Neural cell (in vitro differentiated cells): ENCODE results near the gene RPIA. TPM values are rescaled to one million over a fixed set of nuclear protein-coding genes. Genes with fewer than 3 reads are reported as not detected.

Source experiments
- H2AFZ ChIP-seq: fragments of 200-600, 300-800 bp; sonication (generic), shearing (Covaris generic); 2 replicates; pipeline ENCODE4 v1.6.0; 2014; ENCODE audit warnings: low read depth, mild to moderate bottlenecking, antibody characterized with exemption, low read length, moderate library complexity
- H3F3A ChIP-seq: fragments of 200-600 bp; shearing (Covaris generic); 2 replicates; pipeline ENCODE4 v1.6.1; 2016; ENCODE audit warnings: mild to moderate bottlenecking, moderate library complexity, mixed read lengths, antibody characterized with exemption, low read length; ENCODE audit not compliant: insufficient read depth, poor library complexity, severe bottlenecking
- H3K27ac ChIP-seq: fragments of 200-600, 300-800 bp; sonication (generic), shearing (Covaris generic); 2 replicates; pipeline ENCODE4 v1.5.1; 2014; ENCODE audit warnings: mild to moderate bottlenecking, low read length, moderate library complexity
- H3K27me3 ChIP-seq: fragments of 300-800, 200-600 bp; sonication (generic), shearing (Covaris generic); 2 replicates; pipeline ENCODE4 v1.6.0; 2014; ENCODE audit warnings: mild to moderate bottlenecking, low read depth, low read length, moderate library complexity; ENCODE audit not compliant: insufficient read depth
- H3K36me3 ChIP-seq: fragments of 300-800, 200-600 bp; sonication (generic), shearing (Covaris generic); 2 replicates; pipeline ENCODE4 v1.5.1; 2014; ENCODE audit warnings: mild to moderate bottlenecking, antibody characterized with exemption, low read length, moderate library complexity; ENCODE audit not compliant: insufficient read depth
- H3K4me2 ChIP-seq: fragments of 300-800, 200-600 bp; sonication (generic), shearing (Covaris generic); 2 replicates; pipeline ENCODE4 v1.6.0; 2014; ENCODE audit warnings: mild to moderate bottlenecking, low read length
- H3K4me3 ChIP-seq: fragments of 300-800, 200-600 bp; sonication (generic), shearing (Covaris generic); 2 replicates; pipeline ENCODE4 v1.5.1; 2014; ENCODE audit warnings: mild to moderate bottlenecking, low read length, moderate library complexity
- H3K79me2 ChIP-seq: fragments of 200-600 bp; shearing (Covaris generic); replicated peaks from 2 replicates; pipeline ENCODE4 v1.6.0; 2014; ENCODE audit warnings: mild to moderate bottlenecking, low read length, moderate library complexity; ENCODE audit not compliant: insufficient read depth
- H3K9ac ChIP-seq: fragments of 300-800, 200-600 bp; sonication (generic), shearing (Covaris generic); 2 replicates; pipeline ENCODE4 v1.6.1; 2016; ENCODE audit warnings: mild to moderate bottlenecking, low read length, mixed read lengths
- H3K9me2 ChIP-seq: fragments of 200-600 bp; shearing (Covaris generic); 2 replicates; pipeline ENCODE4 v1.6.1; 2016; ENCODE audit warnings: mild to moderate bottlenecking, low read length, mixed read lengths; ENCODE audit not compliant: insufficient read depth
- H3K9me3 ChIP-seq: fragments of 200-600, 300-800 bp; sonication (generic), shearing (Covaris generic); 2 replicates; pipeline ENCODE4 v1.6.1; 2016; ENCODE audit warnings: mild to moderate bottlenecking, mixed run types, low read length, moderate library complexity, mixed read lengths
- H4K20me1 ChIP-seq: fragments of 200-600 bp; shearing (Covaris generic); 2 replicates; pipeline ENCODE4 v1.6.1; 2016; ENCODE audit warnings: mild to moderate bottlenecking, mixed run types; ENCODE audit not compliant: insufficient read depth
- EP300 ChIP-seq: fragments of 450-650 bp; conservative IDR thresholded peaks from 2 replicates; pipeline ENCODE4 v1.6.1; 2014; ENCODE audit warnings: antibody characterized with exemption, mild to moderate bottlenecking, moderate library complexity; ENCODE audit not compliant: poor library complexity, severe bottlenecking
- EZH2 ChIP-seq: fragments of 200-600, 300-800 bp; shearing (Covaris generic), sonication (generic); IDR thresholded peaks from 2 replicates; pipeline ENCODE4 v1.6.1; 2014; ENCODE audit warnings: antibody characterized with exemption, low read length, borderline replicate concordance, mild to moderate bottlenecking; ENCODE audit not compliant: insufficient read depth, poor library complexity, severe bottlenecking
- MXI1 ChIP-seq: fragments of 450-650 bp; conservative IDR thresholded peaks from 2 replicates; pipeline ENCODE4 v1.6.1; 2014; ENCODE audit warnings: antibody characterized with exemption, mild to moderate bottlenecking; ENCODE audit not compliant: poor library complexity, severe bottlenecking
- POLR2AphosphoS5 ChIP-seq: IDR thresholded peaks from 2 replicates; pipeline ENCODE4 v1.6.1; 2012
- RAD21 ChIP-seq: fragments of 450-650 bp; conservative IDR thresholded peaks from 2 replicates; pipeline ENCODE4 v1.6.1; 2014; ENCODE audit warnings: antibody characterized with exemption, mild to moderate bottlenecking, moderate library complexity
- SMC3 ChIP-seq: fragments of 450-650 bp; conservative IDR thresholded peaks from 2 replicates; pipeline ENCODE4 v1.6.1; 2014; ENCODE audit warnings: antibody characterized with exemption, mild to moderate bottlenecking, moderate library complexity; ENCODE audit not compliant: poor library complexity
- TAF1 ChIP-seq: IDR thresholded peaks from 2 replicates; pipeline ENCODE4 v1.6.1; 2012; ENCODE audit warnings: low read depth
- polyA plus RNA-seq: library from polyadenylated mRNA; depleted of rRNA; stranded (reverse); fragments of >200 nt; gene quantifications from 2 replicates; pipeline ENCODE4 v1.2.3, GENCODE V29; 2014
- TF ChIP-seq, protein P1 (sequence below): IDR thresholded peaks from 2 replicates; pipeline ENCODE4 v1.6.1; 2012; ENCODE audit warnings: borderline replicate concordance
- TF ChIP-seq, protein P2 (sequence below): fragments of 450-650 bp; IDR thresholded peaks from 2 replicates; pipeline ENCODE4 v1.5.1; 2014; ENCODE audit warnings: antibody characterized with exemption, mild to moderate bottlenecking, moderate library complexity; ENCODE audit not compliant: poor library complexity, severe bottlenecking

The RPIA gene
- polyA plus RNA-seq, 1 donor from 2014 or later: 9.7 TPM

DNA sequence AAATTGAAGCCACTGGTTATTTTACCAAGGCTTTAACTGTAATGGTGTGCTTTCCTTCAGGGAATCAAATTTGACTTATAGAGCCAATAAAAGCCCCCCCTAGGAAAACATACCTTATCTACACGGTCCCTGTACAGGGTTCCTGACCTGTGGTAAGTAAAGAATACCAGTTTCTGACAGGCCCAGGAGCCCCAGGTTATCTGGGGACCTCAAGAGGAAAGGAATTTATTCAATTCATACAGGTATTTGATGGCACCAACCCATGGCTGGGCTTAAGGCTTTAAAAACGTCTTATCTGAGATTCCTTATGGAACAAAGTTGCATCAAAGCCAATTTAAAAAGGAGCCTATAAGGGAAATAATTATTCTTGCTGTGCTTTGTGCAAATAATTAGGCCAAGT, 7.0 kb upstream of the RPIA start:
- Histone ChIP-seq H3K9me3 (no peaks in the 10 kb centered on the region), H3K9ac (no peak overlapping the region), H3K27me3 (no peaks in the 10 kb centered on the region), H3K36me3 (no peaks in the 10 kb centered on the region), H3F3A (no peaks in the 10 kb centered on the region), H2AFZ (no peak overlapping the region), H4K20me1 (no peaks in the 10 kb centered on the region), H3K79me2 (no peaks in the 10 kb centered on the region), H3K27ac (no peak overlapping the region), H3K4me3 (no peak overlapping the region), H3K9me2 (no peaks in the 10 kb centered on the region), H3K4me2 (no peak overlapping the region)
- TF ChIP-seq EZH2 (no peak), RAD21 (no peak), MXI1 (no peak), SMC3 (no peak), EP300 (no peak), POLR2AphosphoS5 (no peak), TAF1 (no peak)
- TF ChIP-seq, protein P1, sequence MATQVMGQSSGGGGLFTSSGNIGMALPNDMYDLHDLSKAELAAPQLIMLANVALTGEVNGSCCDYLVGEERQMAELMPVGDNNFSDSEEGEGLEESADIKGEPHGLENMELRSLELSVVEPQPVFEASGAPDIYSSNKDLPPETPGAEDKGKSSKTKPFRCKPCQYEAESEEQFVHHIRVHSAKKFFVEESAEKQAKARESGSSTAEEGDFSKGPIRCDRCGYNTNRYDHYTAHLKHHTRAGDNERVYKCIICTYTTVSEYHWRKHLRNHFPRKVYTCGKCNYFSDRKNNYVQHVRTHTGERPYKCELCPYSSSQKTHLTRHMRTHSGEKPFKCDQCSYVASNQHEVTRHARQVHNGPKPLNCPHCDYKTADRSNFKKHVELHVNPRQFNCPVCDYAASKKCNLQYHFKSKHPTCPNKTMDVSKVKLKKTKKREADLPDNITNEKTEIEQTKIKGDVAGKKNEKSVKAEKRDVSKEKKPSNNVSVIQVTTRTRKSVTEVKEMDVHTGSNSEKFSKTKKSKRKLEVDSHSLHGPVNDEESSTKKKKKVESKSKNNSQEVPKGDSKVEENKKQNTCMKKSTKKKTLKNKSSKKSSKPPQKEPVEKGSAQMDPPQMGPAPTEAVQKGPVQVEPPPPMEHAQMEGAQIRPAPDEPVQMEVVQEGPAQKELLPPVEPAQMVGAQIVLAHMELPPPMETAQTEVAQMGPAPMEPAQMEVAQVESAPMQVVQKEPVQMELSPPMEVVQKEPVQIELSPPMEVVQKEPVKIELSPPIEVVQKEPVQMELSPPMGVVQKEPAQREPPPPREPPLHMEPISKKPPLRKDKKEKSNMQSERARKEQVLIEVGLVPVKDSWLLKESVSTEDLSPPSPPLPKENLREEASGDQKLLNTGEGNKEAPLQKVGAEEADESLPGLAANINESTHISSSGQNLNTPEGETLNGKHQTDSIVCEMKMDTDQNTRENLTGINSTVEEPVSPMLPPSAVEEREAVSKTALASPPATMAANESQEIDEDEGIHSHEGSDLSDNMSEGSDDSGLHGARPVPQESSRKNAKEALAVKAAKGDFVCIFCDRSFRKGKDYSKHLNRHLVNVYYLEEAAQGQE: no peak
- TF ChIP-seq, protein P2, sequence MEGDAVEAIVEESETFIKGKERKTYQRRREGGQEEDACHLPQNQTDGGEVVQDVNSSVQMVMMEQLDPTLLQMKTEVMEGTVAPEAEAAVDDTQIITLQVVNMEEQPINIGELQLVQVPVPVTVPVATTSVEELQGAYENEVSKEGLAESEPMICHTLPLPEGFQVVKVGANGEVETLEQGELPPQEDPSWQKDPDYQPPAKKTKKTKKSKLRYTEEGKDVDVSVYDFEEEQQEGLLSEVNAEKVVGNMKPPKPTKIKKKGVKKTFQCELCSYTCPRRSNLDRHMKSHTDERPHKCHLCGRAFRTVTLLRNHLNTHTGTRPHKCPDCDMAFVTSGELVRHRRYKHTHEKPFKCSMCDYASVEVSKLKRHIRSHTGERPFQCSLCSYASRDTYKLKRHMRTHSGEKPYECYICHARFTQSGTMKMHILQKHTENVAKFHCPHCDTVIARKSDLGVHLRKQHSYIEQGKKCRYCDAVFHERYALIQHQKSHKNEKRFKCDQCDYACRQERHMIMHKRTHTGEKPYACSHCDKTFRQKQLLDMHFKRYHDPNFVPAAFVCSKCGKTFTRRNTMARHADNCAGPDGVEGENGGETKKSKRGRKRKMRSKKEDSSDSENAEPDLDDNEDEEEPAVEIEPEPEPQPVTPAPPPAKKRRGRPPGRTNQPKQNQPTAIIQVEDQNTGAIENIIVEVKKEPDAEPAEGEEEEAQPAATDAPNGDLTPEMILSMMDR: no peak

DNA sequence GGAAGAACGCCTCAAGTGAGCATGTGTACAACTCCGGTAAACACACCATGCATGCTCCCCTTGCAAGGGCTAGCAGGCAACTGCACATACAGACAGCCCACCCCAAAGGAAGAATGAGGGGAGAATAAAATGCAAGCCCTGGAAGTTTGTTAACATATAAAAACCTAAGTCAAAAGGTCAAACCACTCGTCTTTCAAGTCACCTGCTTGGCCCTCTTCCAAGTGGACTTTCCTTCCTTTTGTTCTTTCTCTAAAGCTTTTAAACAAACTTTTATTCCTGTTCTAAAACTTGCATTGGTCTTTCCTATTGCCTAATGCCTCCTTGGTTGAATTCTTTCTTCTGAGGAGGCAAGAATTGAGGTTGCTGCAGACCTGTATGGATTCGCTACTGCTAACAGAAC, 5.2 kb upstream of the RPIA start:
- no peaks in the 10 kb centered on the region for H3K27me3 ChIP-seq
- no peaks in the 10 kb centered on the region for H3K9me2 ChIP-seq
- peaks cover 7% of the 10 kb centered on the region for H3K79me2 ChIP-seq
- H2AFZ ChIP-seq: no peak overlapping the region
- no peaks in the 10 kb centered on the region for H3F3A ChIP-seq
- TF ChIP-seq MXI1: no peak
- TF ChIP-seq SMC3: no peak
- no peaks in the 10 kb centered on the region for H4K20me1 ChIP-seq
- no peak overlapping the region for H3K27ac ChIP-seq
- no peaks in the 10 kb centered on the region for H3K36me3 ChIP-seq
- no peaks in the 10 kb centered on the region for H3K9me3 ChIP-seq
- H3K4me2 ChIP-seq: no peak overlapping the region
- no peak overlapping the region for H3K9ac ChIP-seq
- no peak overlapping the region for H3K4me3 ChIP-seq

DNA sequence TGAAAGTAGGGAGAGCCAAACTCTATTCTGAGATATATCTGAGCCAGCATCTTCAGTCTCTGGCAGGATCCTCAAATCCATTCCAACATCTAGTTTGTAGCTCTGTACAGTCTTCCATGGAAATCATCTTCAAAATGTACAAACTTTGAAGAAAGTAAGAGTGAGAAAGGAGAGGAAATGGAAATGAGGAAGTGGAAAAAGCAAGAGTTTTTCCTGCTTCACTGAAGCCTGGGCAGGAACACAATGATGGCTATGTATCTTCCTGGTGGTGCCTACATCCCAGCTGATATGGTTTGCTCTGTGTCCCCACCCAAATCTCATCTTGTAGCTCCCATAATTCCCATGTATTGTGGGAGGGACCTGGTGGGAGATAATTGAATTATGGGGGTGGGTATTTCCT, 4.1 kb upstream of the RPIA start:
- no peaks in the 10 kb centered on the region for H4K20me1 ChIP-seq
- no peak overlapping the region for H3K9ac ChIP-seq
- no peak overlapping the region for H3K4me3 ChIP-seq
- H3K79me2 ChIP-seq: peaks cover 13% of the 10 kb centered on the region
- no peaks in the 10 kb centered on the region for H3K9me2 ChIP-seq
- TF ChIP-seq TAF1: no peak
- no peak for TF ChIP-seq EP300
- no peak for TF ChIP-seq MXI1
- TF ChIP-seq, protein P2: no peak
- TF ChIP-seq, protein P1: no peak
- no peak for TF ChIP-seq SMC3
- TF ChIP-seq POLR2AphosphoS5: no peak
- no peak for TF ChIP-seq RAD21
- no peak for TF ChIP-seq EZH2
- H3F3A ChIP-seq: no peaks in the 10 kb centered on the region
- H3K27me3 ChIP-seq: no peaks in the 10 kb centered on the region
- H3K27ac ChIP-seq: no peak overlapping the region
- no peaks in the 10 kb centered on the region for H3K36me3 ChIP-seq
- H3K9me3 ChIP-seq: no peaks in the 10 kb centered on the region
- no peak overlapping the region for H3K4me2 ChIP-seq
- no peak overlapping the region for H2AFZ ChIP-seq
